ENCODE measurements around the gene CELA1.

DNA sequence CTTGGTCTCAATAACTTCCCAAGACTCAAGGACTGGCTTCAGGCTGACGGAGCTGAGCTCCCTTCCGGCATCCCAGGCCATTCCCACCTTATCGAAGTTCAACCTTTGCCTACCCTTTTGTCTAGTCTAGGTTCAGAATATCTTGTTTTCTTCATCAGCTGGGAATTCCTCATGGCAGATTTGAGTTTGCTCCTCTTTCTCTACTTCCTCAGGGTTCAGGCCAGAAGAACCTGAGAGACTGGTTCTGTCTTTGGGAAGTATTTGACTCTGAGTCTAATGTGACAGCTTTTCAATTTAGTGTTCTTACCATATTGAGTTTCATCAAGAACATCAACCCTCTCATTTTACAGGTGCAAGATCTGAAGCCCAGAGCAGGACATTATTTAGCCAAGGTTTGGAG, 24.6 kb downstream of the CELA1 start:
- TF ChIP-seq, protein P1, sequence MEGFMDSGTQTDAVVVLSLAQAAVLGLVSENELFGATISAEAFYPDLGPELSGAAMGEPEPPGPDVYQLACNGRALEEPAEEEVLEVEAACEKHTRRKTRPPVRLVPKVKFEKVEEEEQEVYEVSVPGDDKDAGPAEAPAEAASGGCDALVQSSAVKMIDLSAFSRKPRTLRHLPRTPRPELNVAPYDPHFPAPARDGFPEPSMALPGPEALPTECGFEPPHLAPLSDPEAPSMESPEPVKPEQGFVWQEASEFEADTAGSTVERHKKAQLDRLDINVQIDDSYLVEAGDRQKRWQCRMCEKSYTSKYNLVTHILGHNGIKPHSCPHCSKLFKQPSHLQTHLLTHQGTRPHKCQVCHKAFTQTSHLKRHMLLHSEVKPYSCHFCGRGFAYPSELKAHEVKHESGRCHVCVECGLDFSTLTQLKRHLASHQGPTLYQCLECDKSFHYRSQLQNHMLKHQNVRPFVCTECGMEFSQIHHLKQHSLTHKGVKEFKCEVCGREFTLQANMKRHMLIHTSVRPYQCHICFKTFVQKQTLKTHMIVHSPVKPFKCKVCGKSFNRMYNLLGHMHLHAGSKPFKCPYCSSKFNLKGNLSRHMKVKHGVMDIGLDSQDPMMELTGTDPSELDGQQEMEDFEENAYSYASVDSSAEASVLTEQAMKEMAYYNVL (CRISPR knock-in tag; IDR thresholded peaks at IDR 0.05; ENCODE audit: borderline replicate concordance), result no peak
- TF ChIP-seq TCF7L2 (IDR thresholded peaks at IDR 0.05; ENCODE audit: low read depth, low read length), result no peak
- TF ChIP-seq, protein P2, sequence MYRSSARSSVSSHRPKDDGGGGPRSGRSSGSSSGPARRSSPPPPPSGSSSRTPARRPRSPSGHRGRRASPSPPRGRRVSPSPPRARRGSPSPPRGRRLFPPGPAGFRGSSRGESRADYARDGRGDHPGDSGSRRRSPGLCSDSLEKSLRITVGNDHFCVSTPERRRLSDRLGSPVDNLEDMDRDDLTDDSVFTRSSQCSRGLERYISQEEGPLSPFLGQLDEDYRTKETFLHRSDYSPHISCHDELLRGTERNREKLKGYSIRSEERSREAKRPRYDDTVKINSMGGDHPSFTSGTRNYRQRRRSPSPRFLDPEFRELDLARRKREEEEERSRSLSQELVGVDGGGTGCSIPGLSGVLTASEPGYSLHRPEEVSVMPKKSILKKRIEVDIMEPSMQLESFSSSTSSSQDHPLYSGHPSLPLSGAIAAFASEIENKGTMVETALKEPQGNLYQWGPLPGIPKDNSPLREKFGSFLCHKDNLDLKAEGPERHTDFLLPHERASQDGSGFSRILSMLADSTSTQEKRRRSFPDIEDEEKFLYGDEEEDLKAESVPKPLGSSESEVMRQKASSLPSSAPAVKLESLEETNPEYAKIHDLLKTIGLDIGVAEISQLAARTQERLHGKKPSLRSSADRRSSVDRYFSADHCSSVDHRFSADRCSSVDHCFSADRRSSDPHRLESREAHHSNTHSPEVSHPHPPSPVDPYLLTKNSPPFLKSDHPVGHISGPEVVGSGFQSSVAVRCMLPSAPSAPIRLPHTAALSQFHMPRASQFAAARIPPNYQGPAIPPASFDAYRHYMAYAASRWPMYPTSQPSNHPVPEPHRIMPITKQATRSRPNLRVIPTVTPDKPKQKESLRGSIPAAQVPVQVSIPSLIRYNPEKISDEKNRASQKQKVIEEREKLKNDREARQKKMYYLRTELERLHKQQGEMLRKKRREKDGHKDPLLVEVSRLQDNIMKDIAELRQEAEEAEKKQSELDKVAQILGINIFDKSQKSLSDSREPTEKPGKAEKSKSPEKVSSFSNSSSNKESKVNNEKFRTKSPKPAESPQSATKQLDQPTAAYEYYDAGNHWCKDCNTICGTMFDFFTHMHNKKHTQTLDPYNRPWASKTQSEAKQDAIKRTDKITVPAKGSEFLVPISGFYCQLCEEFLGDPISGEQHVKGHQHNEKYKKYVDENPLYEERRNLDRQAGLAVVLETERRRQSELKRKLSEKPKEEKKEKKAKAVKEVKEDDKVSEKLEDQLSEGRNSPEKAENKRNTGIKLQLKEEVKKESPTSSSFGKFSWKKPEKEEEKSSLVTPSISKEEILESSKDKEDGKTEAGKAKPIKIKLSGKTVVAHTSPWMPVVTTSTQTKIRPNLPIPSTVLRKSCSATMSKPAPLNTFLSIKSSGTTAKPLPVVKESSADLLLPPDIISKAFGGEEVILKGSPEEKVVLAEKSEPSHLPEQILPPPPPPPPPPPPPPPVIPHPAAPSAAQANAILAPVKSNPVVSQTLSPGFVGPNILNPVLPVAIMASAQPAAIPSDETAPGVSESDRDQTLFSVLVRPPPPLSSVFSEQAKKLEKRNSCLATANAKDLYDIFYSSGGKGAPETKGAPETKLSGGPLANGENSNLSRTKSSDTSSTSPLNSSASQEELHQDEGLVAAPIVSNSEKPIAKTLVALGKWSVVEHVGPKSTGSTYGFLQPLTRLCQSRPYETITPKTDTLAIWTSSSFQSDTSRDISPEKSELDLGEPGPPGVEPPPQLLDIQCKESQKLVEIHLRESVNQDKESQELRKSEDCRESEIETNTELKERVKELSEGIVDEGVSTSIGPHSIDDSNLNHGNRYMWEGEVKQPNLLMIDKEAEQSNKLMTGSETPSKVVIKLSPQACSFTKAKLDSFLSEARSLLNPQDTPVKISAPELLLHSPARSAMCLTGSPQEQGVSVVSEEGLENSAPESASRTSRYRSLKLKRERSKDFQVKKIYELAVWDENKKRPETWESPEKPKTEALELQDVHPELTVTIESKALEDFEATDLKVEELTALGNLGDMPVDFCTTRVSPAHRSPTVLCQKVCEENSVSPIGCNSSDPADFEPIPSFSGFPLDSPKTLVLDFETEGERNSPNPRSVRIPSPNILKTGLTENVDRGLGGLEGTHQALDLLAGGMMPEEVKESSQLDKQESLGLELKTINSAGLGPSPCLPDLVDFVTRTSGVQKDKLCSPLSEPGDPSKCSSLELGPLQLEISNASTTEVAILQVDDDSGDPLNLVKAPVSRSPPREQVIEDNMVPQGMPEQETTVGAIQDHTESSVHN (CRISPR knock-in tag; IDR thresholded peaks at IDR 0.05), result no peak
- no peak for TF ChIP-seq ATF7 (IDR thresholded peaks at IDR 0.05)
- no peak for TF ChIP-seq ATF7 (CRISPR knock-in tag; IDR thresholded peaks at IDR 0.05)
- TF ChIP-seq ZFX (CRISPR knock-in tag; IDR thresholded peaks at IDR 0.05; ENCODE audit: low read depth), result no peak

Data from HepG2 (cell line).